AML-193 (cell line): ENCODE measurements around the gene CHRNB1.
"Not testable (repeated sequence)": the region's sequence is repeated elsewhere in the genome, so short reads cannot be mapped to it uniquely, and the experiment has no call there.

Experiments used
- DNase-seq, 2 experiments: peaks; one replicate each; lab custom pipeline; 2025; lab: John Stamatoyannopoulos, UW

Gene CHRNB1

GRCh38 chr17:7467498-7467897, 22.6 kb downstream of the CHRNB1 start:
- no peak for DNase-seq

GRCh38 chr17:7468290-7468689, 23.4 kb downstream of the CHRNB1 start:
- no peak for DNase-seq

DNA sequence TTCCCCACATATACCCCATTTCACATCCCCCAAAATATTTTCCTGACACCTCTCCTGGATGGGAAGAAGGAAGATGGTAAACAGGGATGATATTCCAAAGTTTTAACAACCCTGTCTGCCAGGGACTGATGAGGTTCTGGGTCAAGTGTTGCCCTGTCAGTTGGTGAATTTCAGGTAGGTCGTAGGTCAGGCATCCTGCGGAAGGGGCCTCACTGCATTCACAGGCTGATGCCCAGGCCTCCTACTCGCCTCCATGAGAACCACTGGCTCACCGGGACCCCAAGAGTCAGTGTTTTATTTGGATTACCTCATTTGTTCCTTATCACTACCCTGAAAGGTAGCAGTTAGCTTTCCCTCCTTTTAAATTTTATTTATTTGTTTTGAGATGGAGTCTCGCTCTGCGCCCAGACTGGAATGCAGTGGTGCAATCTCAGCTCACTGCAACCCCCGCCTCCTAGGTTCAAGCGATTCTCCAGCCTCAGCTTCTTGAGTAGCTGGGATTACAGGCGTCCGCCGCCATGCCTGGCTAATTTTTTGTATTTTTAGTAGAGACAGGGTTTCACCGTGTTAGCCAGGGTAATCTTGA, 24.0 kb downstream of the CHRNB1 start:
- DNase-seq, result no peak

GRCh38 chr17:7469843-7470242, 25.0 kb downstream of the CHRNB1 start:
- DNase-seq, result not testable (repeated sequence)

GRCh38 chr17:7470457-7470973, 25.7 kb downstream of the CHRNB1 start:
- DNase-seq, result not testable (repeated sequence)

DNA sequence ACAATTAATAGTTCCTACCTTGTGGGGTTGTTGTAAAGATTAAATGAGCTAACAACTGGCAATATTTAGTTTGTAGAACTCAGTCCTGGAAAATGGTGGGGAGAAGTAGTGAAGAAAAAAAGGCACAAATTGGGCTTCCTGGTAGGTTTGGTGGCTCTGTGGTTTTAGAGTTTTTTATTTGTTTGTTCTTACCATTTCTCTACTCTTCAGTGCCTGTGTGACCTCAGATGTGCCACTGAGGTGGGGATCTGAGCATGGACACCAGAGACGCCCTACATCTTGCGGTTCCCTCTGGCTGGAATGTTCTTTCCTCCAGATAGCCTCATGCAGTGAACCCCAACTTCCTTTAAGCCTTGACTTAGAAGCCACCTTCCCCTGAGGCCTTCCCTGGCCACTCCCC, 26.9 kb downstream of the CHRNB1 start:
- no peak for DNase-seq

- not testable (repeated sequence) for DNase-seq
Observed at GRCh38 chr17:7474767-7475166, 29.9 kb downstream of the CHRNB1 start.

- no peak for DNase-seq
Observed at GRCh38 chr17:7475764-7476422, 31.0 kb downstream of the CHRNB1 start.

- no peak for DNase-seq
Observed at GRCh38 chr17:7476494-7476893, 31.6 kb downstream of the CHRNB1 start.

- DNase-seq, result no peak
Observed at GRCh38 chr17:7476951-7477350, 32.1 kb downstream of the CHRNB1 start.

DNA sequence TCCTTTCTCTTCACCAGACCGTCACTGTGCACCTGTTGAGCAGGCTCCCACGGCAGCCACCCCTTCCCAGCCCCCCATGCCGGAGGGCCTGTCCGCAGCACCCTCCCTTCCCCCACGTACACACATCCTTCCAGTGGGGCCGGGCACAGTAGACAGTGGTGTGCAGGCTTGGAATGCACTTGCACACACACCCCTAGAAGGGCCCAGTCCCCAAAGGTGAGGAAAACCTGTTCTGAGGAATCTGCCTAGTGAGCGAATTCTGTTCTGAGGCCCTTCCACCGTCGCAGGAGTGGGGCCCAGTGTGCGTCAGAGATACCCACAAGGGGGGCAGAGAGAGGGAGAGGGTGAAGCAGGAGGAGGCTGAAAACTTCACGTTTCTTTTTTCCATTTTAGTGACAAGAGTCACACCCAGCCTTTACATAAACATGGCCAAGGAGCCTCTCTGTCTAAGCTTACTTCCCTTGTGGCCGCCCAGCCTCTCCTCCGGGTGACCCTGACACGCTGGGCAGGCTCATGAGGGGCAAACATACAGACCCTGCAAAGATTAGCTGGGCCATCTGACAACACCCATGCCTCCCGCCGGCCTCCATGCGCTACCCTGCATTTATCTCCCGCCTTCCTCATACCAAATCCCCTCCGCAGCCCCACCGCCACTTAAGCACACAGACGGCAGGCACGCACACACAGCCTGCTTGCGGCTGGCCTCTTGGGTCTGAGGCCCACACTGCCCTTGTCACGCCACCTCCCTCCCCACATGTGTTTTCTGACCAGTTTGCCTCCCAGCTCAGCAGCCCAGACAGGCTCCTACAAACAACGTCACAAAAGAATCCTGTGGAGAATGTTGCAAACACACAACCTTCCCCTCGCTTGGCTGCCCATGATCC, 32.8 kb downstream of the CHRNB1 start:
- no peak for DNase-seq

DNA sequence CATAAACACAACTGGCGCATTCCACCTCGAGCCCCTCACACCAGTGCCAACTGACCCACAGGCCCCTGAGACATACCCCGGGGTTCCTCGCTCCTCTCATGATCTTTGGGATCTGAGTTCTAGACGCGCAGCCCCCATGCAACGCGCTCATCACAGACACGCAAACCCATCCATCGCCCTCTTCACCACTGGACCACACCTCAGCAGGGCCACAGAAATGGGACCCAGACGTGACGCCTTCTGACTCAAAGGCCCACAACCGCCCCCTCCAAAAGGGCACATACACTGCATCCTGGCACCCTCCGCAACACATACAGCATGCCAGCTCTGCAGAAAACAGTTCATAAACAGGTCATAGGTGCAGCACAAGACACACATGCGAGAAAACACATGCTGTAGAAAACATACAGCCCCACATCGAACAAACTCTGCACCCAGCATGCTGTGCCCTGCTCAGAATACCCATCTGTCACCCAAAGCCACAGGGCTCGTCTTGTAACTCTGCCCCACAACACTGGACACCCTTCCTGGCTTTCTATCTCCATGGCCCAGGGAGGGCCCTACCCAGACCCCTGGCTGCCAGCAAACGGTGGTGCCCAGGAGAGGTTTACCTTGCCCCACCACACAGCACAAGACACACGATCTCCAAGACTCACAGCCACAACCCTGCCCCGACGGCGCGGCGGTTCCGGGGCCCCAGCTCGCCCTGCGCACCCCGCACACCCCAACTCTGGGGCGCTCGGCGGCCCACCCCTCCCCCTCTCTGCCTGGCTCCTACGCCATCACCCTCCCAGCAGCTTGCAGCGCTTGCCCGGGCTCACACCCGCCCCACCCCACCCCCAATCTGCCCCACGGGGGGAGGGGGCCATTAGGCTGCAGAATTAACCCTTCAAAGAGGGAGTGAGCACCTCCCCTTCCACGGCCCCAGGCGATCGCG, 33.7 kb downstream of the CHRNB1 start:
- DNase-seq, result peak in 1 of 2 experiments; percentile 4

DNA sequence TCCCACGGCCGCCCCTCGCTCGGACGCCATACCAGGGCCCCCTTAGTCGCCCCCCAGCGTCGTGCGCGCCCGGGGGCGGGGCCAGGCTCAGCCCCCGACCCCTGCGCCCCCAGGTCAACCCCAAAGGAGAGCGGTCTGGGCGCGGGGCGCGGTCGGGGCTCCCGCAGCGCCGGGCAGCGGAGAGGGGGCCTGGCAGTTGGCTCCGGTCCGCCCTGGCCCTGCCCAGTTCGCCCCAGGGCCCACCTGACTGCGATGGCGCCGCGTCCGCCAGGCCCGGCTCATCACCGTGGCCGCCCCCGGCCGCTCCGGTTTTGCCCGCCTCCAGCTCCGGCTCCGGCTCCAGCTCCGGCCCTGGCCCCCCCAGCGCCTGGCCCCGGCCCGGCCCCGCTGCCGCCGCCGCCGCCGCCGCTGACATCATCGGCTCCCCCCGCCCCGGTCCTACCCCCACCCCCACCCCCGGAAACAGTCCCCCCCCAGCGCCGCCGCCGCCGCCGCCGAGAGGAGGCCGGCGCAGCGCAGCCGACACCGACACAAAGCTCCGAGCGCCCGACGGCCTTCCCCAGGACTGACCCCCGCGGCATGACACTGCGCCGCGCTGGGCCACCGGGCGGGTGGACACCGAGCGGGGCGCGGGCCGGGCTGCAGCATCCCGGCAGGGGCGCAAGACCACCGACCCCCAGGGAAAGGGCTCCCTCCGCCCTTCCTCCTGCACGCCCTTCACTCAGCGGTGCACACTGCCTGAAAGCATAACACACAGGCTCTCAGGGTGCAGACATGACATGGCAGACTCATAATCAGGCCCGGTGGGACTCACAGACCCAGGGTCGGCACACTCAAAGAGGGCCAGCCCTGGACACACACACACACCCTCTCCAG, 34.6 kb downstream of the CHRNB1 start, which contains the start of gene ZBTB4:
TSS of gene ZBTB4 (minus strand) at position 419 of the 876 bp plus-strand sequence. CDS start 12,830 bp downstream, outside the sequence.
- no peak for DNase-seq

- DNase-seq, result no peak
Observed at GRCh38 chr17:7480089-7480384, 35.2 kb downstream of the CHRNB1 start.

DNA sequence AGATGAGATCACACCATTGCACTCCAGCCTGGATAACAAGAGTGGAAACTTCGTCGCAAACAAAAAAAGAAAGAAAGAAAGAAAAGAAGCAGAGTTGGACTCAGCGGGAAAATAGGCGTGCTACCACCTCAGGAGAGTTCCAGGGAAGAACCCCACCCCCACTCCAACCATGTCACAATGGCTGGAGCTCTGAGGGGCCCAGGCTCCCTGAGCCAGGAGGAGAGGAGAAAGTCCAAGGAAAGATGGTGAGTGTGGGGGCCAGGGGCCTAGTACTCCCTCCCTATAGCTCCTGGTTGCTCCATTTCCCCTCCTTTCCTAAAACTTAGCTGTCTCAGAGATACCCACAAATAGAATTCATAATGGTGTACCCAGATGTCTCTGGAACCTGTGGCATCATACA, 36.4 kb downstream of the CHRNB1 start, which contains the start of gene SLC35G6:
TSS of gene SLC35G6 (plus strand) at position 172 of the 400 bp plus-strand sequence. CDS start at position 243, 71 bp downstream.
- DNase-seq, result not testable (repeated sequence)

DNA sequence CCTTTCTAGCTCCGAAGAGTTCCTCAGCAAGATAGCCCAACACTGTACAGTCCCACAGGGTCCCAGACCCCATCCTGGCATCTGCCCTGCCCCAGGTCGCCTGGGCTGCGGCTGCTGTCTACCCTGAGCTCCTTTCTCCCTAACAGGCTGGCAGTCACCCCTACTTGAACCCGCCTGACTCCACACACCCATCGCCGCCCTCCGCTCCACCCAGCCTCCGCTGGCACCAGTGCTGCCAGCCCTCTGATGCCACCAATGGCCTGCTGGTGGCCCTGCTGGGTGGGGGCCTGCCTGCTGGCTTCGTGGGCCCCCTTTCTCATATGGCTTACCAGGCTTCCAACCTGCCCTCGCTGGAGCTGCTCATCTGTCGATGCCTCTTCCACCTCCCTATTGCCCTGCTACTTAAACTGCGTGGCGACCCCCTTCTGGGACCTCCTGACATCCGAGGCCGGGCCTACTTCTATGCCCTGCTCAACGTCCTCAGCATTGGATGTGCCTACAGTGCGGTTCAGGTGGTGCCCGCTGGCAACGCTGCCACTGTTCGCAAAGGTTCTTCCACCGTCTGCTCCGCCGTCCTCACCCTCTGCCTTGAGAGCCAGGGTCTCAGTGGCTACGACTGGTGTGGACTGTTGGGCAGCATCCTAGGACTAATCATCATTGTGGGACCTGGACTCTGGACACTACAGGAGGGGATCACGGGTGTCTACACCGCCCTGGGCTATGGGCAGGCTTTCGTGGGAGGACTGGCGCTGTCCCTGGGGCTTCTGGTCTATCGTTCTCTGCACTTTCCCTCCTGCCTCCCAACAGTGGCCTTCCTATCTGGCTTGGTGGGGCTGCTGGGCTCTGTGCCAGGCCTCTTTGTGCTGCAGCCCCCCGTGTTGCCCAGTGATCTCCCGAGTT, 37.2 kb downstream of the CHRNB1 start:
- DNase-seq, result not testable (repeated sequence)

DNA sequence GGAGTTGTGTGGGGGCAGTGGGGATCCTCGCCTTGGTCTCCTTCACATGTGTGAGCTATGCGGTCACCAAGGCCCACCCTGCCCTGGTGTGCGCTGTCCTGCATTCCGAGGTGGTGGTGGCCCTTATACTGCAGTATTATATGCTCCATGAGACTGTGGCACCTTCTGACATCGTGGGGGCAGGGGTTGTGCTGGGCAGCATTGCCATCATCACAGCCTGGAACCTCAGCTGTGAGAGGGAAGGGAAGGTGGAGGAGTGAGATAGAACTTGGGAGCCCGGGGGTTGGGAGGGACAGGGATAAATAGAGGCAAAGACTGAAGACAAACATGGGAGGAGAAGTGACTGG, 37.9 kb downstream of the CHRNB1 start:
- not testable (repeated sequence) for DNase-seq

- peak; percentile 60 to 74 for DNase-seq
Observed at GRCh38 chr17:7483255-7484066, 38.6 kb downstream of the CHRNB1 start.
